GM19240 (cell line): ENCODE results near the gene HYOU1.
"Not testable (repeated sequence)": the region's sequence is repeated elsewhere in the genome, so short reads cannot be mapped to it uniquely, and the experiment has no call there.

Experiments used
- DNase-seq: peaks from one replicate; pipeline ENCODE4 v3.0.0; 2011; ENCODE audit warnings: low spot score; ENCODE audit not compliant: insufficient read length

The HYOU1 gene

DNA sequence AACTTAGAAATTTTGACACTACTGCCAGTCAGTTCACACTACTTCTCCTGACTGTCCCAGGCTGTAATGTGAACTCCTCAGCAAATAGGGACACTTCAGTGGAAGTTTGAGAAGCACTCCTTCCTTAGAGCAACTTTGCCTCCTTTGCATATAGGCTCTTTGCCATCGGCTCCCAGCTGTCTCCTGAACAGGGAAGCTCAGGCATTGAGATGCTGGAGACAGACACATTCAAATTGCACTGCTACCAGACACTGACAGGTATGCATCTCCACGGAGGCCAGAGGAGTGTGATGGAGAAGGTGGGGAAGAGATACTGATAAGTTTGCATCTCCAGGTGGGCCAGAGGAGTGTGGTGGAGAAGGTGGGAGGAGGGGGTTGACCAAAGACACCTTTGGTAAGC lies 37.0 kb downstream of the HYOU1 start:
- DNase-seq: no peak

DNA sequence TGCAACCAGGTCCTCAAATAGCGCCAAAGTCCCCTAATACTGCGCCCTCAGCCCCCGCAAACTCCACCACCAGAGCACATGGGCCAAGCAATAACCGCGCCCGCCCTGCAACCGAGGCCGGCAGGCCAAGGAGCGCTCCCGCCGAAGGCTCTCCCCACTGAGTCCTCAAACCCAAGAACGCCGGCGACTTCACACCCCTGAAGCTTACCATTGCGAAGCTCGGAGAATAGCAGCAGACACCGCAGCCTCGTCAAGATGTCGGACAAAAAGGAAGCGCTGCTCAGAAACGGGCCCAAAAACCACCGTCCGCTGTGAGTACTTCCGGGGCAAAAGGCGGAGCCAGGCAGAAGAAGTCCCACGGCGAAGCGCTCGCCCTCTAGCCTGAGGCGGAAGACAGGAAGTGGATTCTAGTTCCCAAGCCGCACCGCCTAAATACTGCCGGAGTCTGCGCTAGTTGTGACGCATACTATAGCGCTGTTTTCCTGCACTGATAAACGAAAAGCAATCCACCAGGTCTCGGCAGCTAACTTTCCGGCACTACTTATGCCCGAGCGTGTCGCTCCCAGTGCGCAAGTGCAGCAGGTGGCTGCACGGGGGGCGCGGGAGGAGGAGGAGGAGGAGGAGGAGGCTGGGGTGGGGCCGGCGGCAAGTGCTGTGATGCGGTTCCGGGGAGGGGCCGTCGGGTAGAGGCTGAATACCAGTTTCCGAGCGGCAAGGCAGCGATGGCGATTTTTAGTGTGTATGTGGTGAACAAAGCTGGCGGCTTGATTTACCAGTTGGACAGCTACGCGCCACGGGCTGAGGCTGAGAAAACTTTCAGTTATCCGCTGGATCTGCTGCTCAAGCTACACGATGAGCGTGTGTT lies 38.7 kb downstream of the HYOU1 start, which contains the start of the genes RPS25 and TRAPPC4:
TSS of gene RPS25 (minus strand) at position 270 of the 865 bp plus-strand sequence. CDS start at position 211, 59 bp downstream.
TSS of gene TRAPPC4 (plus strand) at position 693 of the 865 bp plus-strand sequence. CDS start at position 723, 30 bp downstream.
- peak; percentile 79 for DNase-seq

DNA sequence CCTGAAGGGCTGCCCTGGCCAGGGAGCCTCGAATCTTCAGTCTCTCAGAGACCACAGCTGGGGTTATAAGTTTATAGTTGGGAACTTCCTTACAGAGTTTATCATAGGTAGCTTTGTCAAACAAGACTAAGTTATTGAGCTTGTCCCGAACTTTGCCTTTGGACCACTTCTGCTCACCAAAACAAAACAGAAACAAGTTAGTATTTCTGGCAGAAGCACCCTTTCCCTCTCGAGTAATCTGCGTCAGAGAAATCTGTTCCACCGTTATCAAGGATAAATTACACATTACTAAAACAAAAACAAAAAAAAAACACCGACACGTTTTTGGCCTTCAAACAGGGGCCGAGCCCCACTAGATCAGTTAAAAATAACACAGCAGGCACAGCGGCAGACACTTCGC lies 39.6 kb downstream of the HYOU1 start:
- not testable (repeated sequence) for DNase-seq

DNA sequence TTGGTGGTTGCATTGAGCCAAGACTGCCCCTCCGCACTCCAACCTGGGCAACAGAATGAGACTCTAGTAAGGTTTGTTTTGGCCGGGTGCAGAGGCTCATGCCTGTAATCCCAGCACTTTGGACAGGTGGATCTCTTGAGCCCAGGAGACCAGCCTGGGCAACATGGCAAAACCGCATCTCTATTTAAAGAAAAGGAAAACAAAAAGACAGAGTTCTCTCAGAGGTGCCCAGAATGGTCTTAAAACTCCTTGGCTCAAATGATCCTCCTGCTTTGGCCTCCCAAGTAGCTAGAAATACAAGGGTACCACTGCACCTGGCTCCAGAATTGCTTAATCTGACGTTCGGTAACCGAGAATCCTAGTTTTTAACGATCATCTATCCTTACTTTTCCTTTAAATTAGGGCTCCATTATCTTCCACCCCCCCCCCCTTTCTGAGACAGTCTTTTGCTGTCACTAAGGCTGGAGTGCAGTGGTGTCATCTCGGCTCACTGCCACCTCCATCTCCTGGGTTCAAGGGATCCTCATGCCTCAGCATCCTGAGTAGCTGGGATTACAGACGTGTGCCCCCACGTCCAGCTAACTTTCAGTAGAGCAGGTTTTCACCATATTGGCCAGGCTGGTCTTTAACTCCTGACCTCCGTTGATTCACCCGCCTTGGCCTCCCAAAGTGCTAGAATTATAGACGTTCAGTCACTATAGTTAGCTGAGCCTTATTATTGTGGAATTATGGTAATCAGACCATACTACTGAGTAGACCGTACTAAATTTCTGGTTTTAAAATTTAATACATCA lies 40.6 kb downstream of the HYOU1 start:
- no peak for DNase-seq

DNA sequence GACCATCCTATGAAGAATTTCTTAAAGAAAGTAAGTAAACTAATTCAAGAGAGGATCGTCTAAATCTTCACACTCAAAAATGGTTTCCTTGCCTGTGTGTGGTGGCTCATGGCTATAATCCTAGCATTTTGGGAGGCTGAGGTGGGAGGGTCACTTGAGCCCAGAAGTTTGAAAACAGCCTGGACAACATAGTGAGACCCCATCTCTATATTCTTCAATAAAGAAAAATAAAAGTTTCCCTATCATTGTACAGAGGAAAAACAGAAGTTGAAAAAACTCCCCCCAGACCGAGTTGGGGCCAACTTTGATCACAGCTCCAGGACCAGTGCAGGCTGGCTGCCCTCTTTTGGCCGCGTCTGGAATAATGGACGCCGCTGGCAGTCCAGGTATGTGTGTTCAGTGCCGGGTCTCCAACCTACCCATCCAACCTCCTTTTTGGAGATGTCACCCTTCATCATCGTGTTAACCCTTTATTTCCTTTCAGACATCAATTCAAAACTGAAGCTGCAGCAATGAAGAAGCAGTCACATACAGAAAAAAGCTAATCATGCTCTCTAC lies 41.9 kb downstream of the HYOU1 start:
- DNase-seq: no peak

DNA sequence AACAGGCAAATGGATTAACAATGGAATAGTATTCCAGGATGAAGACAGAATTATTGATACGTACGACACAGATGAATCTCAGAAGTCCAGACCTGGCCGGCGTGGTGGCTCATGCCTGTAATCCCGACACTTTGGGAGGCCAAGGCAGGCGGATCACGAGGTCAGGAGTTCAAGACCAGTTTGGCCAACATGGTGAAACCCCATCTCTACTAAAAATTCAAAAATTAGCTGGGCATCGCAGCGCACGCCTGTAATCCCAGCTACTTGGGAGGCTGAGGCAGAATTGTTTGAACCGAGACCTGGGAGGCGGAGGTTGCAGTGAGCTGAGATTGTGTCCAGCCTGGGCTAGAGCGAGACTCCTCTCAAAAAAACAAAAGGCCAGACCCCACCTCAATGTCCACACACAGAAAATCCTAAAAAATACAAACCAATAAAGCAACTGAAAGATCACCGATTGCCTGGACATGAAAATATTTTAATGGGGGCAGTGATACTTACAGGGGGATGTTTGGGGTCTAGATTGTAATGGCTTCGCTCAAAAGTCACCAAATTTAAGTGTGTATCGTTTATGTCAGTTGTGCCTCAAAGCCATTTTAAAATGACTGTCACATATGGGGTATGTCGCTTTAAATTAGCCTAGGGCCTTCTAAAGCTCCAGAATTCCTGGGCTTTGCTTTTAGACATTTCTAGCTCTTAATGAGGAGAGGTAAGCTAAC lies 42.6 kb downstream of the HYOU1 start:
- no peak for DNase-seq

DNA sequence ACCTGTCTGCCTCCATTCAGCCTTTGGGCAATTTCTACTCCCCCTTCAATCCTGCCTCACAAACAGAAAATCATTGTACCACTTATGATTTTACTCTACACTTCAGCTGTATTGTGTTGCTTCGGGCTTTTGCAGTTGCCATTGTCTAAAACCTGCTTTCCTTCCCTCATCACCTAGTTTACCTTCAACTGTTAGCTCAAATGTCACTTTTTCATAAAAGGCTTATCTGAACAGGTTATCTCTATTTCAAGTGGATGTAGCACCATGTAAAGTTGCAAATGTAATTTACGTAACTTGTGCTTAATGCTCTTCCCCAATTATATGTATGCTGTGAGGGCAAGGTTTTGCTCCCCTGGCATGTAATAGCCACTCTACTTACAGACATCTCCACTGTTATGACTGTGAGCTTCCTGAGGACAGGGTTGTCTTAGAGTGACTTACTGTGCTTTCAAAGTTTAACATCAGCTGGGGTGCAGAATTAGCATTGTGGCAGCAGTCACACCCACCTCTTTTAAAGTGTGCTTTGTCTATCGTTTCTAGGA lies 44.3 kb downstream of the HYOU1 start:
- no peak for DNase-seq

DNA sequence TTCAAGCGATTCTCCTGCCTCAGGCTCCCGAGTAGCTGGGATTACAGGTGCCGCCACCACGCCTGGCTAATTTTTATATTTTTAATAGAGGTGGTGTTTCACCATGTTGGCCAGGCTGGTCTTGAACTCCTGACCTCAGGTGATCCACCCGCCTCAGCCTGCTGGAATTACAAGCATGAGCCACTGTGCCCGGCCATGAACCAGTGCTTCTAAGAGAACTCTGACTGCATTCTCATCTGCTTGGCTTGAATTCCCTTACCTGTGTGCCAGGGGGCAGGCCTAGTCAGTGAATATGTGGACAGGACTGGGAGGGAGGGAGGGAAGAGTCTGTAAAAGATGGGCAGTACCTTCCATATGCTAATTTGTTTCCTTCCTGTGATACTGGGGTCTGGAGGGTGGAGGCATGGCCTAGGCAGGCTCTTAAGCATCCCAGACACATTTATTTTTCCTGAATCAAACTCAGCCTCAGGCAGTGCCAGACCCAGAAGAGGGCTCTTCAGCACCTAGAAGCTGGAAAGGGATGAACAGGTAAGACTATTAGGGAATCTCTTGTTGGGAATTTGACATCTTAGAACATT lies 45.4 kb downstream of the HYOU1 start:
- no peak for DNase-seq

DNA sequence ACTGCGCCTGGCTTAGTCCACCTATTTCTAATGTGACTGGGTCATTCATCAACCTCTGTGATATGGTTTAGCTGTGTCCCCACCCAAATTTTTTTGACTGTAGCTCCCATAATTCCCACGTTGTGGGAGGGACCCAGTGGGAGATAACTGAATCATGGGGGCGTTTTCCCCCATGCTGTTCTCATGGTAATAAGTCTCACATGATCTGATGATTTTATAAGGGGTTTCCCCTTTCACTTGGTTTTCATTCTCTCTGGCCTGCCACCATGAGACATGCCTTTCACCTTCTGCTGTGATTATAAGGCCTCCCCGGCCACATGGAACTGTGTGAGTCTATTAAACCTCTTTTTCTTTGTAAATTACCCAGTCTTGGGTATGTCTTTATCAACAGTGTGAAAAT lies 50.3 kb downstream of the HYOU1 start:
- no peak for DNase-seq

DNA sequence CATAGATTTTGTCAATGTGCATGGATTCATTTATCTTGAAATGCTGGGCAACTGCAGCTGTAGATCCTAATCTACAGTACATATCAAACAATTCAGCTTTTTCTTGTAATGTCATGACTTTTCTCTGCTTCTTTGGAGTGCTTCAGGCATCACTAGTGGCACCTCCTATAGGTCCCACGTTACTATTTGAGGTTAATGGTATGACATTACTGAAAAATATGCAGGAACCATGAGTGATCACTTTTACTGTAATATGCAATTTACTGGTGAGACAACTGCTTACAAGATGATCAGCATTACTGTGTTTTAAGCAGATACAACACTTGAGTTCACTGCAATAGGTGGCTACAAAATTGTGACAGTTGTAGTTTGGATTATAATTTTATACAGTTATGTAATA lies 56.1 kb downstream of the HYOU1 start:
- no peak for DNase-seq

DNA sequence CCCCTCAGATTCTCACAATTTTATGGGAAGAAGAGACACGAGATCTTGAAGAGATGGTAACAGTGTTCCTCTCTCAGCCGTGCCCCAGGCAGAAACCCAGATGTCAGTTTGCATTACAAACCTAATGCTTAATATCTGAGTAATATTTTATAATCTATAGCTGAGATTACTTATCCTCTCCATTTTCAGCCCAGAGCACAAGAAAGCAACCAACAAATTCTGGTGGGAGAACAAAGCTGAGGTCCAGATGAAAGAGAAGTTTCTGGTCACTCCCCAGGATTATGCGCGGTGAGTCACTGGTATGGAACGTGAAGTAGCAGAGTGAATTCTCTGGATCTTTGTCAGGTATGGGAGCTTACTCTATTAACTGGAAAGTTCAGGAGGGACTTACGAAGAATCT lies 58.2 kb downstream of the HYOU1 start:
- DNase-seq: no peak

DNA sequence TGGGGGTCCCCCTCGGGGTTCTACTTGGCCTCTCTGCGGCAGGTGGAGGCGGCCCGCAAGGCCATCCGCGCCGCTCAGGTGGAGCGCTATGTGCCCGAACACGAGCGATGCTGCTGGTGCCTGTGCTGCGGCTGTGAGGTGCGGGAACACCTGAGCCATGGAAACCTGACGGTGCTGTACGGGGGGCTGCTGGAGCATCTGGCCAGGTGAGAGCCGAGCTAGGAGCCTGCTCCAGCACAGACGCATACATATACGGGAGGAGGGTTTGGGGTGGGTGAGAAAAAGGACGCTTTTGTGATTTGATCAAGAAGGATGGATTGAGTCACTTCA lies 58.7 kb downstream of the HYOU1 start:
- DNase-seq: no peak

DNA sequence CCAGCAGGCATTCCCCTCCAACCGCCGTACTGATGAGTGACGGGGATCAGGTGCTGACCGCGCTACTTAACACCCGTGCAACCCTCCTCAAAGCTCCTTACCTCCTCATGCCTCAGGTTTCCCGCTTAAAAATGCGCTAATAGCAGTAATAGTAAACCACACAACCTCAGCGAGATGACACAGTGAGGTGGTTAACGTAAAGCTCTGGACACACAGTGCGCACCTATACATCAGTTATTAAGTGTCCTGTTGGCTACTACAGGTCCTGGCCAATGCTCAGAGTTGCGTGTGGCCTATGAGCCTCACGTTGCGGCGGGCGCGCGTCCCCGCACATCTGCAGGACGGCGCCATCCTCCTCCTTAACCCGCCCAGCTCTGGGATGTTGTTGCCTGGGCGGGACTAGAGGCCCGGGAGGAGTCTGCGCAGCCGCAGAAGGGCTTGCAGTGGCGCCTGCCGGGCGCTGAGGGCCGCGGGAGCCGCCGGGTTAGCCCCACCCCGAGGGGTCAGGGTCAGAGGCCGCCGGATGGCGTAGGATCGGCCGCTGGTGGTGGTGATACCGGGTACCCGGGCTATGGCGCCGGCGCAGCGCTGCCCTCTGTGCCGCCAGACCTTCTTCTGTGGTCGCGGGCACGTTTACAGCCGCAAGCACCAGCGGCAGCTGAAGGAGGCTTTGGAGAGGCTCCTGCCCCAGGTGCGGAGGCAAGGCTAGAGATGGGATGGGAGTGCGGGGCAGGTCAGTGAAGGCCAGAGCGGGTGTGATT lies 59.2 kb downstream of the HYOU1 start, which contains the start of gene CENATAC:
TSS of gene CENATAC (plus strand) at position 512 of the 761 bp plus-strand sequence. CDS start at position 572, 60 bp downstream.
- peak; percentile 98 for DNase-seq

DNA sequence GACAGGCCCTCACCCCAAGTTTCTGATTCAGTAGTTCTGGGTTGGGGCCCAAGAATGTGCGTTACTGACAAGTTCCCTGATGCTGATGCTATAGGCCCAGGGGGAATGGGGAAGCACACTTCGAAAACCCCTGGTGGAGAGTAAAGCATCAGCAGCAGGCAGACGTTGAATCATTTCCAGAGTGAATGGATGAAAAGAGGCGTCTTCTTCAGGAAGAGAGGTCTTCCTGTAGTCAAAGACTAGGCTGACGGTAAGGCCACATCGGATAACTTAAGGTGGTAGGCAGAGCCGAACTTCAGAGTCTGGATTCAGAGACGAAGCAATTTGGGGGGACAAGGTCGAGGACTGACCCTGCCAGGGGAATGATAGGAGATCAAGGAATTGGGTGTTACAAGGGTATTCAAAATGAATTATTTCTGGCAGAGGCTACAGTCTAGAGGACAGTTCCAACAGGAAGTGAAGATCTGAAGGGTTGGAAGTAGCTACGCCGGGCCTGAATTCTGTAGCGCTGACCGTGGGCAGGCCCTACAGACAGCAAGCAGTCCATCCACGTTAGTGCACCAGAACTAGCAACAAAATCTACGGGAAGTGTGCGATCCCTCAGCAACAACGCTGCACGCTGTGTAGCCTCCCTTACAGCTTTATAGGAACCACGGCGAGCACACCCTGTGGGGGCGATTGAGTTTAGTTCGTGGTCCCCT lies 59.9 kb downstream of the HYOU1 start:
- DNase-seq: peak; percentile 70
